ENCODE data around the gene SAMD10.
A peak's percentile ranks its signal among the peaks of the same experiment; 100 is the strongest.

Gene SAMD10

GRCh38 chr20:63942250-63942951 lies 37.0 kb downstream of the SAMD10 start (continued):
- no peak for TF ChIP-seq FEZF1 (tag by site-specific recombination; IDR thresholded peaks at IDR 0.05)
- TF ChIP-seq HOXA7 (CRISPR knock-in tag; IDR thresholded peaks at IDR 0.05; ENCODE audit: borderline replicate concordance), result no peak
- TF ChIP-seq ZNF488 (tag by site-specific recombination; IDR thresholded peaks at IDR 0.05), result no peak
- TF ChIP-seq ZNF274 (IDR thresholded peaks at IDR 0.05; ENCODE audit: low read length), result no peak
- no peak for TF ChIP-seq ZNF274 (tag by site-specific recombination; IDR thresholded peaks at IDR 0.05; ENCODE audit: borderline replicate concordance)
- TF ChIP-seq SALL2 (tag by site-specific recombination; IDR thresholded peaks at IDR 0.05; ENCODE audit: borderline replicate concordance), result no peak
- TF ChIP-seq KLF17 (tag by site-specific recombination; IDR thresholded peaks at IDR 0.05), result peak; percentile 49; the same call in 1 of the 2 replicates
- TF ChIP-seq CTCF (tag by site-specific recombination; IDR thresholded peaks at IDR 0.05), result no peak
- TF ChIP-seq ATF2 (tag by site-specific recombination; IDR thresholded peaks at IDR 0.05; ENCODE audit: low read depth), result no peak
- 0 out of 2 replicates have a peak, but pooled peaks have one; percentile 10 for TF ChIP-seq ZNF366 (tag by site-specific recombination; conservative IDR thresholded peaks at IDR 0.05)
- TF ChIP-seq ZSCAN23 (tag by site-specific recombination; IDR thresholded peaks at IDR 0.05), result no peak
- peak; percentile 43; the same call in 1 of the 2 replicates for TF ChIP-seq SP7 (tag by site-specific recombination; IDR thresholded peaks at IDR 0.05)
- no peak for TF ChIP-seq ZNF341 (tag by site-specific recombination; IDR thresholded peaks at IDR 0.05; ENCODE audit: low read depth)
- TF ChIP-seq ZBTB44 (tag by site-specific recombination; IDR thresholded peaks at IDR 0.05), result no peak
- TF ChIP-seq ZNF513 (tag by site-specific recombination; IDR thresholded peaks at IDR 0.05), result no peak
- no peak for TF ChIP-seq SCRT2 (tag by site-specific recombination; IDR thresholded peaks at IDR 0.05)
- TF ChIP-seq ZNF280C (tag by site-specific recombination; IDR thresholded peaks at IDR 0.05), result no peak
- TF ChIP-seq SETDB1 (IDR thresholded peaks at IDR 0.05; ENCODE audit: insufficient read length, low read length), result no peak
- no peak for TF ChIP-seq ZFP69B (tag by site-specific recombination; IDR thresholded peaks at IDR 0.05)
- no peak for TF ChIP-seq GLI2 (tag by site-specific recombination; IDR thresholded peaks at IDR 0.05; ENCODE audit: borderline replicate concordance, low read depth)
- TF ChIP-seq ZNF433 (tag by site-specific recombination; IDR thresholded peaks at IDR 0.05; ENCODE audit: low read depth), result no peak
- no peak for TF ChIP-seq ZNF449 (tag by site-specific recombination; IDR thresholded peaks at IDR 0.05)
- TF ChIP-seq ZNF169 (tag by site-specific recombination; IDR thresholded peaks at IDR 0.05), result no peak
- TF ChIP-seq ZNF785 (tag by site-specific recombination; IDR thresholded peaks at IDR 0.05), result no peak
- no peak for TF ChIP-seq ZFP37 (tag by site-specific recombination; IDR thresholded peaks at IDR 0.05)
- no peak for TF ChIP-seq ELK4 (IDR thresholded peaks at IDR 0.05; ENCODE audit: borderline replicate concordance, low read depth, low read length)
